ENCODE measurements around the gene SCMH1. TPM values are rescaled to one million over a fixed set of nuclear protein-coding genes. Genes with fewer than 3 reads are reported as not detected.
A peak's percentile ranks its signal among the peaks of the same experiment; 100 is the strongest.

The SCMH1 gene
- polyA plus RNA-seq, 4 donors: 14.5 to 44.7 (median 22.9) TPM

- H3K27ac ChIP-seq (ENCODE audit: low read depth in 1 of 3, low read length in 2 of 3): no peak overlapping the region
- no peak for FAIRE-seq
- no peak for DNase-seq
- H3K36me3 ChIP-seq (ENCODE audit: control insufficient read depth in 3 of 3, insufficient read depth in 2 of 3, low read depth in 1 of 3, low read length in 3 of 3): peaks cover 0 to 15% (median 2%) of the 10 kb centered on the region in 3 donors
- no peak overlapping the region for H3K4me3 ChIP-seq (ENCODE audit: low read depth in 1 of 3, low read length in 3 of 3)
- no peaks in the 10 kb centered on the region for H3K27me3 ChIP-seq (ENCODE audit: control insufficient read depth in 3 of 3, insufficient read depth in 3 of 3, low read length in 3 of 3)
- H3K4me1 ChIP-seq (ENCODE audit: control insufficient read depth in 3 of 3, insufficient read depth in 2 of 3, low read depth in 1 of 3, low read length in 2 of 3): no peaks in the 10 kb centered on the region
- H3K9me3 ChIP-seq (ENCODE audit: control insufficient read depth in 2 of 2, insufficient read depth in 1 of 2, low read depth in 1 of 2, low read length in 1 of 2): peaks cover 0 to 17% of the 10 kb centered on the region in 2 donors
- 91 to 97% (median 92%) methylated on average over 2 of the region's 2 CpGs for WGBS, 3 donors
Observed at GRCh38 chr1:41164727-41165126, 77.4 kb downstream of the SCMH1 start.

- DNase-seq (no peak), FAIRE-seq (no peak)
- Histone ChIP-seq H3K27ac (ENCODE audit: low read depth in 1 of 3, low read length in 2 of 3) (no peak overlapping the region), H3K9me3 (ENCODE audit: control insufficient read depth in 2 of 2, insufficient read depth in 1 of 2, low read depth in 1 of 2, low read length in 1 of 2) (no peaks in the 10 kb centered on the region), H3K36me3 (ENCODE audit: control insufficient read depth in 3 of 3, insufficient read depth in 2 of 3, low read depth in 1 of 3, low read length in 3 of 3) (peaks cover 0 to 15% (median 0%) of the 10 kb centered on the region in 3 donors), H3K27me3 (ENCODE audit: control insufficient read depth in 3 of 3, insufficient read depth in 3 of 3, low read length in 3 of 3) (no peaks in the 10 kb centered on the region), H3K4me3 (ENCODE audit: low read depth in 1 of 3, low read length in 3 of 3) (no peak overlapping the region), H3K4me1 (ENCODE audit: control insufficient read depth in 3 of 3, insufficient read depth in 2 of 3, low read depth in 1 of 3, low read length in 2 of 3) (no peaks in the 10 kb centered on the region)
- 89 to 93% (median 90%) methylated on average over 3 of the region's 3 CpGs for WGBS, 3 donors
Observed at GRCh38 chr1:41162441-41162840, 79.7 kb downstream of the SCMH1 start.

- no peaks in the 10 kb centered on the region for H3K27me3 ChIP-seq (ENCODE audit: control insufficient read depth in 3 of 3, insufficient read depth in 3 of 3, low read length in 3 of 3)
- H3K36me3 ChIP-seq (ENCODE audit: control insufficient read depth in 3 of 3, insufficient read depth in 2 of 3, low read depth in 1 of 3, low read length in 3 of 3): peaks cover 0 to 15% (median 0%) of the 10 kb centered on the region in 3 donors
- H3K27ac ChIP-seq (ENCODE audit: low read depth in 1 of 3, low read length in 2 of 3): no peak overlapping the region
- DNase-seq (no peak), FAIRE-seq (no peak)
- H3K4me3 ChIP-seq (ENCODE audit: low read depth in 1 of 3, low read length in 3 of 3): no peak overlapping the region
- no peaks in the 10 kb centered on the region for H3K4me1 ChIP-seq (ENCODE audit: control insufficient read depth in 3 of 3, insufficient read depth in 2 of 3, low read depth in 1 of 3, low read length in 2 of 3)
- H3K9me3 ChIP-seq (ENCODE audit: control insufficient read depth in 2 of 2, insufficient read depth in 1 of 2, low read depth in 1 of 2, low read length in 1 of 2): no peaks in the 10 kb centered on the region
- 85 to 93% (median 91%) methylated on average over 9 of the region's 9 CpGs for WGBS, 3 donors
Observed at GRCh38 chr1:41161846-41162245, 80.3 kb downstream of the SCMH1 start.

GRCh38 chr1:41160498-41161110, 81.5 kb downstream of the SCMH1 start:
- no peaks in the 10 kb centered on the region for H3K9me3 ChIP-seq (ENCODE audit: control insufficient read depth in 2 of 2, insufficient read depth in 1 of 2, low read depth in 1 of 2, low read length in 1 of 2)
- H3K36me3 ChIP-seq (ENCODE audit: control insufficient read depth in 3 of 3, insufficient read depth in 2 of 3, low read depth in 1 of 3, low read length in 3 of 3): peaks cover 0 to 15% (median 0%) of the 10 kb centered on the region in 3 donors
- peaks cover 0 to 2% (median 0%) of the 10 kb centered on the region in 3 donors for H3K4me1 ChIP-seq (ENCODE audit: control insufficient read depth in 3 of 3, insufficient read depth in 2 of 3, low read depth in 1 of 3, low read length in 2 of 3)
- H3K27me3 ChIP-seq (ENCODE audit: control insufficient read depth in 3 of 3, insufficient read depth in 3 of 3, low read length in 3 of 3): no peaks in the 10 kb centered on the region
- 71 to 85% (median 84%) methylated on average over 3 of the region's 3 CpGs for WGBS, 3 donors
- H3K27ac ChIP-seq (ENCODE audit: low read depth in 1 of 3, low read length in 2 of 3): no peak overlapping the region
- no peak for FAIRE-seq
- no peak for DNase-seq
- H3K4me3 ChIP-seq (ENCODE audit: low read depth in 1 of 3, low read length in 3 of 3): no peak overlapping the region

- Histone ChIP-seq H3K4me3 (ENCODE audit: low read depth in 1 of 3, low read length in 3 of 3) (no peak overlapping the region), H3K9me3 (ENCODE audit: control insufficient read depth in 2 of 2, insufficient read depth in 1 of 2, low read depth in 1 of 2, low read length in 1 of 2) (no peaks in the 10 kb centered on the region), H3K36me3 (ENCODE audit: control insufficient read depth in 3 of 3, insufficient read depth in 2 of 3, low read depth in 1 of 3, low read length in 3 of 3) (peaks cover 0 to 15% (median 0%) of the 10 kb centered on the region in 3 donors), H3K4me1 (ENCODE audit: control insufficient read depth in 3 of 3, insufficient read depth in 2 of 3, low read depth in 1 of 3, low read length in 2 of 3) (peaks cover under 1 to 5% (median 1%) of the 10 kb centered on the region in 3 donors), H3K27me3 (ENCODE audit: control insufficient read depth in 3 of 3, insufficient read depth in 3 of 3, low read length in 3 of 3) (no peaks in the 10 kb centered on the region), H3K27ac (ENCODE audit: low read depth in 1 of 3, low read length in 2 of 3) (no peak overlapping the region)
- 96 to 97% (median 97%) methylated on average over 1 of the region's 1 CpG for WGBS, 3 donors
- DNase-seq (no peak), FAIRE-seq (no peak)
Observed at GRCh38 chr1:41158966-41159365, 83.1 kb downstream of the SCMH1 start.

GRCh38 chr1:41158147-41158875, 83.8 kb downstream of the SCMH1 start:
- Histone ChIP-seq H3K27ac (ENCODE audit: low read depth in 1 of 3, low read length in 2 of 3) (no peak overlapping the region), H3K27me3 (ENCODE audit: control insufficient read depth in 3 of 3, insufficient read depth in 3 of 3, low read length in 3 of 3) (no peaks in the 10 kb centered on the region), H3K9me3 (ENCODE audit: control insufficient read depth in 2 of 2, insufficient read depth in 1 of 2, low read depth in 1 of 2, low read length in 1 of 2) (no peaks in the 10 kb centered on the region), H3K4me1 (ENCODE audit: control insufficient read depth in 3 of 3, insufficient read depth in 2 of 3, low read depth in 1 of 3, low read length in 2 of 3) (peaks cover 2 to 11% (median 5%) of the 10 kb centered on the region in 3 donors), H3K4me3 (ENCODE audit: low read depth in 1 of 3, low read length in 3 of 3) (no peak overlapping the region), H3K36me3 (ENCODE audit: control insufficient read depth in 3 of 3, insufficient read depth in 2 of 3, low read depth in 1 of 3, low read length in 3 of 3) (peaks cover 0 to 15% (median 0%) of the 10 kb centered on the region in 3 donors)
- 90 to 94% (median 91%) methylated on average over 3 of the region's 3 CpGs for WGBS, 3 donors
- FAIRE-seq (no peak), DNase-seq (no peak)

- 93 to 97% (median 97%) methylated on average over 1 of the region's 1 CpG for WGBS, 3 donors
- H3K27ac ChIP-seq (ENCODE audit: low read depth in 1 of 3, low read length in 2 of 3): no peak overlapping the region
- no peaks in the 10 kb centered on the region for H3K27me3 ChIP-seq (ENCODE audit: control insufficient read depth in 3 of 3, insufficient read depth in 3 of 3, low read length in 3 of 3)
- no peaks in the 10 kb centered on the region for H3K9me3 ChIP-seq (ENCODE audit: control insufficient read depth in 2 of 2, insufficient read depth in 1 of 2, low read depth in 1 of 2, low read length in 1 of 2)
- no peak for DNase-seq
- FAIRE-seq: no peak
- peaks cover 0 to 2% (median 0%) of the 10 kb centered on the region in 3 donors for H3K36me3 ChIP-seq (ENCODE audit: control insufficient read depth in 3 of 3, insufficient read depth in 2 of 3, low read depth in 1 of 3, low read length in 3 of 3)
- peaks cover 6 to 34% (median 11%) of the 10 kb centered on the region in 3 donors for H3K4me1 ChIP-seq (ENCODE audit: control insufficient read depth in 3 of 3, insufficient read depth in 2 of 3, low read depth in 1 of 3, low read length in 2 of 3)
- H3K4me3 ChIP-seq (ENCODE audit: low read depth in 1 of 3, low read length in 3 of 3): no peak overlapping the region
Observed at GRCh38 chr1:41155105-41155504, 87.0 kb downstream of the SCMH1 start.

GRCh38 chr1:41153750-41154274, 88.3 kb downstream of the SCMH1 start:
- no peak for FAIRE-seq
- Histone ChIP-seq H3K4me3 (ENCODE audit: low read depth in 1 of 3, low read length in 3 of 3) (no peak overlapping the region), H3K27me3 (ENCODE audit: control insufficient read depth in 3 of 3, insufficient read depth in 3 of 3, low read length in 3 of 3) (no peaks in the 10 kb centered on the region), H3K4me1 (ENCODE audit: control insufficient read depth in 3 of 3, insufficient read depth in 2 of 3, low read depth in 1 of 3, low read length in 2 of 3) (peaks cover 6 to 37% (median 11%) of the 10 kb centered on the region in 3 donors), H3K36me3 (ENCODE audit: control insufficient read depth in 3 of 3, insufficient read depth in 2 of 3, low read depth in 1 of 3, low read length in 3 of 3) (peaks cover 0 to 5% (median 0%) of the 10 kb centered on the region in 3 donors), H3K27ac (ENCODE audit: low read depth in 1 of 3, low read length in 2 of 3) (peak overlapping the region in 1 of 3 donors; percentile 36), H3K9me3 (ENCODE audit: control insufficient read depth in 2 of 2, insufficient read depth in 1 of 2, low read depth in 1 of 2, low read length in 1 of 2) (no peaks in the 10 kb centered on the region)
- peak; percentile 8 to 28 for DNase-seq
